Astrocyte of the spinal cord (primary cell): ENCODE measurements around the gene NFX1.
"Not testable (repeated sequence)": the region's sequence is repeated elsewhere in the genome, so short reads cannot be mapped to it uniquely, and the experiment has no call there.

Experiments
- DNase-seq: peaks from one replicate; pipeline ENCODE4 v3.0.0; 2011; ENCODE audit warnings: low read depth, low spot score
- H3K4me3 ChIP-seq: 2 replicates; pipeline ENCODE4 v1.5.1; 2011; ENCODE audit warnings: low read depth, mild to moderate bottlenecking, low read length, moderate library complexity
- in situ Hi-C: cut with HindIII; loops from 2 replicates; pipeline ENCODE4 v1.10.0; 2017; ENCODE audit warnings: low sequenced_read_pairs
- TF ChIP-seq, protein P1 (sequence below): IDR thresholded peaks from 2 replicates; pipeline ENCODE4 v1.5.1; 2012; ENCODE audit warnings: low read depth, mild to moderate bottlenecking, low read length, inconsistent platforms

The NFX1 gene

DNA sequence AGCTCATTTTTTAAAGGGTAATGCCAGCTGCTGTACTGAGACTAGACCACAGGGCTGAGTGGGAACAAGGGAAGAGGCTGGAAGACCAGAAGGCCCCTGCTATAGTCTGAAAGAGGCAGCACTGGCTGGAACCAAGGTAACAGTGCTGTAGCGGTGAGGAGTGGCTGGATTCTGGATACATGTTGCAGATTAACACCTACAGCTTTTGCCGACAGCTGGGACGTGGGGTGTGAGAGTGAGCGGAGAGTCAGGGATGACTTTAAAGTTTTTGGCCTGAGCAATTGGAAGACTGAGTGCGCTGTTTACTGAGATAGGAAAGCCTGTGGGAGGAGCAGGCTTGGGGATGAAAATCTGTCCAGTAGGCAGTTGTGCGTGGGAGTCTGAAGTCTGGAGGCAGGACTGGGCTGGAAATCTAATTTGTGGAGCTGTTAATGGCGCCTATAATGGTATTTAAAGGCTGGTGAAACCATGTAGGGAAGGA is 85.6 kb downstream of the NFX1 start:
- H3K4me3 ChIP-seq, result no peak overlapping the region
- in situ Hi-C loops, result no loop called here
- DNase-seq, result no peak
- TF ChIP-seq, protein P1, sequence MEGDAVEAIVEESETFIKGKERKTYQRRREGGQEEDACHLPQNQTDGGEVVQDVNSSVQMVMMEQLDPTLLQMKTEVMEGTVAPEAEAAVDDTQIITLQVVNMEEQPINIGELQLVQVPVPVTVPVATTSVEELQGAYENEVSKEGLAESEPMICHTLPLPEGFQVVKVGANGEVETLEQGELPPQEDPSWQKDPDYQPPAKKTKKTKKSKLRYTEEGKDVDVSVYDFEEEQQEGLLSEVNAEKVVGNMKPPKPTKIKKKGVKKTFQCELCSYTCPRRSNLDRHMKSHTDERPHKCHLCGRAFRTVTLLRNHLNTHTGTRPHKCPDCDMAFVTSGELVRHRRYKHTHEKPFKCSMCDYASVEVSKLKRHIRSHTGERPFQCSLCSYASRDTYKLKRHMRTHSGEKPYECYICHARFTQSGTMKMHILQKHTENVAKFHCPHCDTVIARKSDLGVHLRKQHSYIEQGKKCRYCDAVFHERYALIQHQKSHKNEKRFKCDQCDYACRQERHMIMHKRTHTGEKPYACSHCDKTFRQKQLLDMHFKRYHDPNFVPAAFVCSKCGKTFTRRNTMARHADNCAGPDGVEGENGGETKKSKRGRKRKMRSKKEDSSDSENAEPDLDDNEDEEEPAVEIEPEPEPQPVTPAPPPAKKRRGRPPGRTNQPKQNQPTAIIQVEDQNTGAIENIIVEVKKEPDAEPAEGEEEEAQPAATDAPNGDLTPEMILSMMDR, result no peak

DNA sequence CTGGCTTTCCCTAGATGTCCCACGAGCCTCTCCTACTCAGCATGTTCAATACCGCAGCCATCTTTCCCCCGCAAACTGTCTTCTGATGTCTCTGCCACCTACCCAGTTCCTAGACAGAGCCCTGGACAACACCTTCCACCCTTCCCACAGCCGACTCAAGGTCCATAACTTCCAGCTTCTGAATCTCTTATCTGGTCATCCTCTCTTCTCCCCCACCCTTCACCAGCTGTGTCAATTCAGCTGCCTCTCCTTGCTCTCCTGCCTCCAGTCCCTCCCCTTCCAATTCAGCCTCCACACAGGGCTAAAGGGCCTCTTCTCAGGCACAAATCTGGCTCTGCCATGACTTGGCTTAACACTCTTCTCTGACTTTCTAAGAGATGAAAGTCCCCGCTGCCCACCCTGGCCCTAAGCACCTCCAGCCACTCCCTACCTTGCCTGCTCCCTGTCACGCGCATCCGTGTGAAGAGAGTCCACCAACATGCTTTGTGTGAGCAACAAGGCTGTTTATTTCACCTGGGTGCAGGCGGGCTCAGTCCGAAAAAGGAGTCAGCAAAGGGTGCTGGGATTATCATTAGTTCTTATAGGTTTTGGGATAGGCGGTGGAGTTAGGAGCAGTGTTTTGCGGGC is 86.9 kb downstream of the NFX1 start:
- TF ChIP-seq, protein P1, result no peak
- in situ Hi-C loops, result no loop called here
- no peak overlapping the region for H3K4me3 ChIP-seq
- no peak for DNase-seq

DNA sequence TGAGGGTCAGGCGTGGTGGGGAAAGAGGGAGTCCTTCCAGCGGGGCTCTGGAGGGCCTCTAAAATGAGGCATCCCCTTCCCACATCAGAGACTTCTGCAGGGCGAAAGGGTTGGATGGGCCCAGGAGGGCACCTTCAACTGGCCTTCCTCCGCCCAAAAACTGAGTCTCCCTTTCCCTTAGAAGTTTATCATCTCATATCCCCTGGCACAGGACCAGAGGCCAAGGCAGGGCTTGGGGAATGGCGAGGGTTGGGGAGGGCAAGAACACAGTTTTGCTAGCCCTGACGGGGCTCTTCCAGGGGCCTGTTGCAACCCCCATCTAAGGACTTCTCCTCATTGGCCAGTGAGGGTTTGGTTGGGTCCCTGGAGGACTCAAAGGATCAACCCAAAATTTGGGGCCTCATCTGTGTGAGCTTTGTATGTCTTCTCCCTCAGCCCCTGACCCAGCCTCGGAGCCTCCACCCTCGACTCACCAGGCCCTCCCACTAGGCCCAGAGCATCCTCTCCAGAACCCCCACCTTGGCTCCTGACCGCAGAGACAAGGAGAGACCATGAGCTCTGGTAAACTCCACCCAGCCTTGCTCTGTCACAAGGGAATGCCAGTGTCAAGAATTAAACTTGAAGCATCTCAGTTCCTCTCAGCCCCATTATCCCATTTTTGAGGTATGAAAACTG is 87.9 kb downstream of the NFX1 start:
- DNase-seq, result no peak
- in situ Hi-C loops, result no loop called here
- TF ChIP-seq, protein P1, result no peak
- H3K4me3 ChIP-seq, result no peak overlapping the region

DNA sequence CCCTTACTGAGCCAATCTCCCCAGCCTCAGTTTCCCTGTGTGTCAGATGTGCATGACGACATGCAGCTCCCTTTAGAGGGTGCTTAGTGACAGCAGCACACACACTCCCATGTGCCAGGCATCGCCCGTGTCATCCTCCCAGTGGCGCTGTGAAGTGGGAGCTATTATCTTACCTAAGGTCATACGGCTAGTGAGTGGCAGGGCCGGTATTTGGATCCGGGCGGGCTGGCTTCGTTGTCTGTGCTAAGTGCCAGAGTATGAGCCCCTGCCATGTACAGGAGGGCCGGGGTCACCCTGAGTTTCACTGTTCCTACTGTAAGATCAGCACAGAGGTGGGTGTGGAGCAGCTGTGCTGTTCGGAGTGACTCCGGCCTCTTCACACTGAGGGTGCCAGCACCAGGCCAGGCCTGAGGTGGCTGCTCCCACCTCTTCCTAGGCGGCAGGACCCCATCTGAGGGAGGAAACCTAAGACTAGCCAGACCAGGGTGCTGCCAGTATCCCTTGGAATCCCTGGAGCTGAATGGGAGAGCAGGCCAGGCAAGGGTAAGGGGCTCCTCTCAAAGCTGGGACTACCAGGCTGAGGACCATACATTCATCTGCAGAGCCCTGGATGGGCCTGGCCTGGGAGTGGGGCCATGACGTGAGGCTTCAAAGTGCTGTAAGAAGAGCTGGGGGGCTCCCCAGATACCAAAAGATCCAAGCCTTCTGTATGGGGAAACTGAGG is 89.5 kb downstream of the NFX1 start:
- H3K4me3 ChIP-seq, result no peak overlapping the region
- DNase-seq, result no peak
- TF ChIP-seq, protein P1, result no peak
- in situ Hi-C loops, result no loop called here

DNA sequence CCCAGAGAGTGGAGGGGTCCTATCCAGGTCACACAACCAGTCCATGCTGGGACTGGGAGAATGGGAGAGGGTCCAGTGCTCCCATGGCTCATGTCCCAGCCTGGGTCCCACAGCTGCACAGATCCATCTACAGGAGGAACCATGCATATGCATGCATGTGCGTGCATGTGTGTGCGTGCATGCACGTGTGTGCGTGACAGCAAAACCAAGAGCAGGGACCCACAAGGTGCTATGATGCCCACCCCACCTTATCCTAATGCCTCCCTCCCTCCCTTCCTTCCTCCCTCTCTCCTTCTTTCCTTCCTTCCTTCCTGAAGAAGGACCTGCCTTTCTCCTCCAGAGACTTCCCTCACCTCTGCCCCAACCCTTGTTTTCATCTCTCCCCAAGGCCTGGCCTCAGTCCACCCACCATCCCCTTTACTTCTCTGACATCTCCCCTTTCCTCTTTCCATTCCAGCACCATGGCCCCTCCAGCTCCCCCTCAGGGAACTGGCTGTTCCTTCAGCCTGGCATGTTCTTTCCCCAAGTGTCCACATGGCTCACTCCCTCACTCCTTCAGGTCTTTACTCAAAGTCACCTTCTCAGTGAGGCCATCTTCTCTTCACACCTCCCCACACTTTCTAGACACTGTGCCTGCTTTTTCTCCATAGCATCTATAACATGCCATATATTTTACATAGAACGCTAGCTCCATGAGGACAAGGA is 90.2 kb downstream of the NFX1 start:
- in situ Hi-C loops, result no loop called here
- no peak for DNase-seq
- TF ChIP-seq, protein P1, result no peak
- H3K4me3 ChIP-seq, result no peak overlapping the region

DNA sequence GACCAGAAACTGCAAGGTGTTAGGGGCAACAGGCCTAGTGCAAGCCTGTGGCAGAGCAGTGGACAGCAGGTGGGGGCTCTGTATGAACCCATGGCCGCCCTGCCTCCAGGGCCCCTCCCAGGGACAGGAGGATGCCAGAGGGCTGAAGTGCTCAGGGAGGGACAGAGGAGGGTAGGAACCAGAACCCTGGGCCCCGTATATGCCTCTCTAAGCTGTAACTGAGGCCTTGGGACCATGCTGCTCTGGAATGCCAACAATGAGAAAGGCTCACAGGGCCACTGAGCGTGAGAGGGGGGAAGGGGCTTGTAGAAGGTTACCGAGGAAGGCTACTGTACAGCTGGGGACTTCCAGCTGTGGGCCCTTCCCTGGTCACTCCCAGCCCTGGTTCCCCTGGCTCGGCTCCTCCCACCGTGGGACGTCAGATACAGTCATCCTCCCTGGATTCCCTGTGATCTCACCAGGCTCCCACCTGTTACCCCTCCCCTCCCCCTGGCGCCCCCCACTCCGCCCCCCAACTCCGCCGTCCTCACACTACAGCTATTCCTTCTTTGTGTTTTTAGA is 91.0 kb downstream of the NFX1 start:
- DNase-seq, result peak; percentile 31
- H3K4me3 ChIP-seq, result no peak overlapping the region
- in situ Hi-C loops, result no loop called here
- TF ChIP-seq, protein P1, result no peak

DNA sequence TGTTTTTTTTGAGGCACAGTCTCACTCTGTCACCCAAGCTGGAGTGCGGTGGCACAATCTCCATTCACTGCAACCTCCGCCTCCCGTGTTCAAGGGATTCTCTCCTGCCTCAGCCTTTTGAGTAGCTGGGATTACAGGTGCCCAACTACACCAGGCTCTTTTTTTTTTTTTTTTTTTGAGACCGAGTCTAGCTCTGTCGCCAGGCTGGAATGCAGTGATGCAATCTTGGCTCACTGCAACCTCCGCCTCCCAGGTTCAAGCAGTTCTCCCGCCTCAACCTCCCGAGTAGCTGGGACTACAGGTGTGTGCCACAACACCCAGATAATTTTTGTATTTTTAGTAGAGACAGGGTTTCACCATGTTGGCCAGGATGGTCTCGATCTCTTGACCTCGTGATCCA is 92.1 kb downstream of the NFX1 start:
- H3K4me3 ChIP-seq, in situ Hi-C loops, DNase-seq: not testable (repeated sequence)

DNA sequence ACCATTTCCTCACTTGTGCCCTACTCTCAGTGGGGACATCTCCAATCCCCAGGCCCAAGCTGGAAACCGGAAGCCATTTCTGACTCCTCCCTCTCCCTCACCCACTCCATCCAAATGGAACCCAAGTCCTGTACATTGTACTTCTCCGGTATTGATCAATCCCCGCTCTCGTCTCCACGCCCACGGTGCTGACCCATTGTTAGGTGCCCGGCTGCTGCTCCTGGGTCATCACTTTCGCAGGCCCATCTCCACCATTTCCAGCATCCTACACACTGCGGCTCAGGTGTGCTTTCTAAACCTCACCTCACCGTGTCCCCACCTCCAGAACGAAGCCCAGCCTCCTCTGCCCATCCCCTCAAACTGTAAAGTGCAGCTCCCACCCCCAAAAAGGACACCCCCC is 93.1 kb downstream of the NFX1 start:
- H3K4me3 ChIP-seq, in situ Hi-C loops, DNase-seq: not testable (repeated sequence)

DNA sequence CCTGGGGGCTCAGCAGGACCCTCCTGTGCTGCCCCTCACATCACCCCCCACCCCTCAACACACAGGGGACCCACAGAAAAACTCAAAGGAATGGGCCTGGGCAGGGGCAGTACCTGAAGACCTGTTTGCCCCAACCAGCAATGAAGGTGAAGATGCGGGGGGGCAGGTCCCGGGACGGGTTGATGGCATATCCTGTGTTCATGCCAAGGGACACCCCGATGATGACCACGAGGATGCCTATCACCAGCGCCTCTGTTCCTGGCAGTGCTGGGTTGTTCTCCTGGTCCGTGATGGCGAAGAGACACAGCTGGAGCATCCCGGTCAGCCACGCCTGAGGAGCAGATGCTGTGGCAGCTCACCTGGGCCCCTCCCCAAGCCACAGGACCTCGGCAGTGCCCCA is 95.2 kb downstream of the NFX1 start:
- in situ Hi-C loops, H3K4me3 ChIP-seq, DNase-seq: not testable (repeated sequence)
